ENCODE results near the gene HPN.

HPN gene

GRCh38 chr19:35033067-35034004, 8.2 kb upstream of the HPN start (continued):
- TF ChIP-seq ZNF677 (tag by site-specific recombination; IDR thresholded peaks at IDR 0.05), result no peak
- peak; percentile 75 for TF ChIP-seq EGR2 (tag by site-specific recombination; IDR thresholded peaks at IDR 0.05; ENCODE audit: low read depth)
- no peak for TF ChIP-seq ZNF121 (tag by site-specific recombination; IDR thresholded peaks at IDR 0.05)
- TF ChIP-seq PBX3 (CRISPR knock-in tag; IDR thresholded peaks at IDR 0.05), result no peak
- no peak for TF ChIP-seq ZNF571 (tag by site-specific recombination; IDR thresholded peaks at IDR 0.05)
- TF ChIP-seq ZFHX2 (tag by site-specific recombination; conservative IDR thresholded peaks at IDR 0.05), result peak; percentile 77
- TF ChIP-seq OVOL3 (tag by site-specific recombination; IDR thresholded peaks at IDR 0.05), result no peak
- no peak for TF ChIP-seq ZNF548 (tag by site-specific recombination; IDR thresholded peaks at IDR 0.05)
- TF ChIP-seq IKZF3 (tag by site-specific recombination; IDR thresholded peaks at IDR 0.05), result no peak
- TF ChIP-seq SALL2 (tag by site-specific recombination; IDR thresholded peaks at IDR 0.05; ENCODE audit: borderline replicate concordance), result no peak
- TF ChIP-seq ZNF404 (tag by site-specific recombination; IDR thresholded peaks at IDR 0.05), result no peak

GRCh38 chr19:35034005-35034502, 7.5 kb upstream of the HPN start:
- H3K4me3 ChIP-seq (ENCODE audit: low read depth, low read length), result no peak overlapping the region
- H3K9me3 ChIP-seq (ENCODE audit: control insufficient read depth, insufficient read depth, low read depth, low read length), result no peaks in the 10 kb centered on the region
- POLR2A ChIA-PET, result interaction anchor here (0.7 to 1.2 kb wide), 2 partner anchors 9 to 26 kb away, joined by 3 read pairs; no protein-coding TSS in a partner anchor
- peaks cover 10 to 15% of the 10 kb centered on the region in 2 experiments; a peak in 2 of 3 replicates for H3K36me3 ChIP-seq (ENCODE audit: control insufficient read depth in 2 of 2, insufficient read depth in 1 of 2, low read length in 2 of 2)
- CTCF ChIA-PET, result interaction anchor here (0.6 to 3.4 kb wide), 4 partner anchors 11 to 1169 kb away, joined by 4 to 29 read pairs (median 5); no protein-coding TSS in a partner anchor
- TF ChIP-seq ZBTB48 (tag by site-specific recombination; IDR thresholded peaks at IDR 0.05), result no peak
- TF ChIP-seq ZIC2 (tag by site-specific recombination; IDR thresholded peaks at IDR 0.05), result peak; percentile 27; the same call in 1 of the 2 replicates
- no peak overlapping the region for H3K27ac ChIP-seq (ENCODE audit: extremely low read depth, low read depth, low read length)
- H3K4me1 ChIP-seq (ENCODE audit: control insufficient read depth, insufficient read depth, low read length), result peaks cover 14% of the 10 kb centered on the region

- no peak overlapping the region for H3K27ac ChIP-seq (ENCODE audit: extremely low read depth, low read depth, low read length)
- ChIA-PET POLR2A (no interaction called here), CTCF (interaction anchor here (0.7 to 3.4 kb wide), 3 partner anchors 10 to 21 kb away, joined by 4 to 29 read pairs (median 4); no protein-coding TSS in a partner anchor)
- TF ChIP-seq ZBTB49 (tag by site-specific recombination; IDR thresholded peaks at IDR 0.05; ENCODE audit: low read depth) (no peak), ZNF146 (tag by site-specific recombination; IDR thresholded peaks at IDR 0.05) (peak; percentile 52), ZNF600 (tag by site-specific recombination; IDR thresholded peaks at IDR 0.05) (0 out of 2 replicates have a peak, but pooled peaks have one; percentile 11), HOXA7 (CRISPR knock-in tag; IDR thresholded peaks at IDR 0.05; ENCODE audit: borderline replicate concordance) (no peak), ZBTB6 (tag by site-specific recombination; IDR thresholded peaks at IDR 0.05) (peak; percentile 65; the same call in 1 of the 2 replicates)
- H3K4me1 ChIP-seq (ENCODE audit: control insufficient read depth, insufficient read depth, low read length), result peaks cover 12% of the 10 kb centered on the region
- H3K9me3 ChIP-seq (ENCODE audit: control insufficient read depth, insufficient read depth, low read depth, low read length), result no peaks in the 10 kb centered on the region
- H3K4me3 ChIP-seq (ENCODE audit: low read depth, low read length), result no peak overlapping the region
- H3K36me3 ChIP-seq (ENCODE audit: control insufficient read depth in 2 of 2, insufficient read depth in 1 of 2, low read length in 2 of 2), result peaks cover 7 to 15% of the 10 kb centered on the region in 2 experiments; a peak in 2 of 3 replicates
Observed at GRCh38 chr19:35034588-35035382, 6.7 kb upstream of the HPN start.
